Brain microvascular endothelial cell (primary cell): ENCODE measurements around the gene ZNRF1.
A peak's percentile ranks its signal among the peaks of the same experiment; 100 is the strongest.

Experiments used
- DNase-seq: peaks from one replicate; pipeline ENCODE4 v3.0.0-alpha.2; 2020
- H3K27ac ChIP-seq: fragments of 250-450 bp; sonication (Bioruptor Pico); 2 replicates; pipeline ENCODE4 v1.5.1; 2020; ENCODE audit warnings: mild to moderate bottlenecking, moderate library complexity
- H3K27me3 ChIP-seq: fragments of 250-450 bp; sonication (Bioruptor Pico); replicated peaks from 2 replicates; pipeline ENCODE4 v1.5.1; 2020; ENCODE audit warnings: mild to moderate bottlenecking
- H3K36me3 ChIP-seq: fragments of 250-450 bp; sonication (Bioruptor Pico); replicated peaks from 2 replicates; pipeline ENCODE4 v1.5.1; 2020; ENCODE audit warnings: mild to moderate bottlenecking
- H3K4me3 ChIP-seq: 2 replicates; pipeline ENCODE4 v1.5.1; 2011; ENCODE audit warnings: low read depth, mild to moderate bottlenecking, control low read depth, low read length, moderate library complexity
- CTCF ChIP-seq: IDR thresholded peaks from 2 replicates; pipeline ENCODE4 v1.5.1; 2011; ENCODE audit warnings: low read depth, mild to moderate bottlenecking, moderate library complexity, low read length, control low read depth, inconsistent platforms; ENCODE audit errors: missing control alignments
- in situ Hi-C: cut with HindIII; loops from 2 replicates; pipeline ENCODE4 v1.10.0; 2017; ENCODE audit warnings: low sequenced_read_pairs, low pct_ligation_motif_present

ZNRF1 gene

GRCh38 chr16:75003931-75004330 lies 5.1 kb downstream of the ZNRF1 start:
- Histone ChIP-seq H3K4me3 (no peak overlapping the region), H3K27ac (no peak overlapping the region), H3K36me3 (no peaks in the 10 kb centered on the region), H3K27me3 (no peaks in the 10 kb centered on the region)
- no peak for DNase-seq
- in situ Hi-C loops: no loop called here
- no peak for TF ChIP-seq CTCF

- Histone ChIP-seq H3K27me3 (no peaks in the 10 kb centered on the region), H3K27ac (no peak overlapping the region), H3K36me3 (no peaks in the 10 kb centered on the region), H3K4me3 (no peak overlapping the region)
- in situ Hi-C loops: no loop called here
- no peak for DNase-seq
- no peak for TF ChIP-seq CTCF
These were observed 5.6 kb downstream of the ZNRF1 start for GRCh38 chr16:75004460-75004859.

- in situ Hi-C loops: no loop called here
- H3K27ac ChIP-seq: no peak overlapping the region
- no peaks in the 10 kb centered on the region for H3K36me3 ChIP-seq
- no peaks in the 10 kb centered on the region for H3K27me3 ChIP-seq
- TF ChIP-seq CTCF: no peak
- no peak overlapping the region for H3K4me3 ChIP-seq
- DNase-seq: no peak
These were observed 6.9 kb downstream of the ZNRF1 start for GRCh38 chr16:75005697-75006096.

GRCh38 chr16:75007443-75007842 lies 8.6 kb downstream of the ZNRF1 start:
- in situ Hi-C loops: no loop called here
- H3K27ac ChIP-seq: no peak overlapping the region
- no peak overlapping the region for H3K4me3 ChIP-seq
- no peak for TF ChIP-seq CTCF
- no peaks in the 10 kb centered on the region for H3K36me3 ChIP-seq
- no peak for DNase-seq
- no peaks in the 10 kb centered on the region for H3K27me3 ChIP-seq

- in situ Hi-C loops: no loop called here
- no peak for TF ChIP-seq CTCF
- H3K36me3 ChIP-seq: no peaks in the 10 kb centered on the region
- DNase-seq: no peak
- no peaks in the 10 kb centered on the region for H3K27me3 ChIP-seq
- H3K4me3 ChIP-seq: no peak overlapping the region
- no peak overlapping the region for H3K27ac ChIP-seq
These were observed 11.6 kb downstream of the ZNRF1 start for GRCh38 chr16:75010427-75010826.

- H3K27me3 ChIP-seq: no peaks in the 10 kb centered on the region
- no peaks in the 10 kb centered on the region for H3K36me3 ChIP-seq
- in situ Hi-C loops: no loop called here
- TF ChIP-seq CTCF: no peak
- peak overlapping the region; percentile 78 for H3K27ac ChIP-seq
- peak; percentile 88 for DNase-seq
- H3K4me3 ChIP-seq: no peak overlapping the region
These were observed 12.9 kb downstream of the ZNRF1 start for GRCh38 chr16:75011634-75012307.
